Activated naive CD8-positive, alpha-beta T cell treated with anti-CD3 and anti-CD28 coated beads, Interleukin-2, amount 50 U/mL, for 24 hours (primary cell): ENCODE results near the gene PALLD.

Experiments
- ATAC-seq: fragments of 150-1000 bp; cut with Tn5 transposase; one replicate; pipeline ENCODE4 v1.10.0; 2021
- DNase-seq: peaks from one replicate; pipeline ENCODE4 v3.0.0; 2021
- H3K27ac Mint-ChIP-seq: one replicate; pipeline ENCODE4 v1.8.0; 2021; ENCODE audit warnings: mild to moderate bottlenecking, mixed read lengths
- H3K27me3 Mint-ChIP-seq: one replicate; pipeline ENCODE4 v1.8.0; 2021; ENCODE audit warnings: mixed read lengths
- H3K36me3 Mint-ChIP-seq: one replicate; pipeline ENCODE4 v1.8.0; 2021; ENCODE audit warnings: low read depth, mixed read lengths
- H3K4me1 Mint-ChIP-seq: one replicate; pipeline ENCODE4 v1.8.0; 2021; ENCODE audit warnings: mixed read lengths
- H3K4me3 Mint-ChIP-seq: one replicate; pipeline ENCODE4 v1.8.0; 2021; ENCODE audit warnings: mild to moderate bottlenecking, moderate library complexity, mixed read lengths
- H3K9me3 Mint-ChIP-seq: one replicate; pipeline ENCODE4 v1.8.0; 2021; ENCODE audit warnings: mixed read lengths

The PALLD gene

GRCh38 chr4:168593399-168593798 is 96.5 kb downstream of the PALLD start:
- Mint-ChIP-seq H3K27me3 (peaks cover 2% of the 10 kb centered on the region), H3K4me1 (no peaks in the 10 kb centered on the region), H3K27ac (no peak overlapping the region), H3K4me3 (no peak overlapping the region), H3K36me3 (no peaks in the 10 kb centered on the region), H3K9me3 (no peaks in the 10 kb centered on the region)
- no peak for DNase-seq
- no peak for ATAC-seq

- Mint-ChIP-seq H3K4me1 (no peaks in the 10 kb centered on the region), H3K27me3 (peaks cover 2% of the 10 kb centered on the region), H3K4me3 (no peak overlapping the region), H3K9me3 (no peaks in the 10 kb centered on the region), H3K36me3 (no peaks in the 10 kb centered on the region), H3K27ac (no peak overlapping the region)
- DNase-seq (no peak), ATAC-seq (no peak)
Measured at GRCh38 chr4:168594121-168594520, 97.3 kb downstream of the PALLD start.

- peaks cover 4% of the 10 kb centered on the region for H3K27me3 Mint-ChIP-seq
- no peak for ATAC-seq
- H3K4me3 Mint-ChIP-seq = no peak overlapping the region
- no peaks in the 10 kb centered on the region for H3K9me3 Mint-ChIP-seq
- no peak overlapping the region for H3K27ac Mint-ChIP-seq
- H3K36me3 Mint-ChIP-seq = no peaks in the 10 kb centered on the region
- no peaks in the 10 kb centered on the region for H3K4me1 Mint-ChIP-seq
- DNase-seq = no peak
Measured at GRCh38 chr4:168598191-168598590, 101.3 kb downstream of the PALLD start.

GRCh38 chr4:168600796-168601583 is 104.1 kb downstream of the PALLD start:
- no peak for ATAC-seq
- no peaks in the 10 kb centered on the region for H3K36me3 Mint-ChIP-seq

DNA sequence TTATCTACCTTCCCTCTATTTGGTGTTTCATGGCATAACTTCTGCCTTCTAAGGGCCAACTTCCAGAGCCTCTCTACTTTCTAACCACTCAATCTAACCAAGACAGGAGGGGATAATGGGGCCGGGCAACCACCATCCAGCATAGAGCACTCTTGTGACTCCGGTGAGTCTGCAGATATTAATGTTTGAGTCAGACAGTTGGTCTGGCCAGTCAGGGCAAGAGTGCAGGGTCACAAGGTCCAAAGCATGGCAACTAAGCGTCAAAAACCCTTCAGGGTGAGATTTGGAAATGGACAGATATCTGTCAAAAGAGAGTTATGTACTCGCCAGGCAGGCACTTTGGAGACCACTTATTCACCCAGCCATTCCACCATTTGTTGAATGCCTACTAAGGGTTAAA is 105.0 kb downstream of the PALLD start:
- Mint-ChIP-seq H3K9me3 (no peaks in the 10 kb centered on the region), H3K36me3 (no peaks in the 10 kb centered on the region), H3K27me3 (peaks cover 4% of the 10 kb centered on the region), H3K27ac (no peak overlapping the region), H3K4me3 (no peak overlapping the region), H3K4me1 (no peaks in the 10 kb centered on the region)
- no peak for DNase-seq
- ATAC-seq = no peak

More at GRCh38 chr4:168600796-168601583, 104.1 kb downstream of the PALLD start:
- H3K9me3 Mint-ChIP-seq = no peaks in the 10 kb centered on the region
- H3K4me1 Mint-ChIP-seq = no peaks in the 10 kb centered on the region
- peaks cover 4% of the 10 kb centered on the region for H3K27me3 Mint-ChIP-seq
- no peak overlapping the region for H3K4me3 Mint-ChIP-seq
- DNase-seq = no peak
- no peak overlapping the region for H3K27ac Mint-ChIP-seq

GRCh38 chr4:168604496-168605373 is 107.9 kb downstream of the PALLD start:
- DNase-seq (no peak), ATAC-seq (no peak)
- no peak overlapping the region for H3K27ac Mint-ChIP-seq

GRCh38 chr4:168605411-168605810 is 108.6 kb downstream of the PALLD start:
- ATAC-seq (no peak), DNase-seq (no peak)
- Mint-ChIP-seq H3K27me3 (peaks cover 6% of the 10 kb centered on the region), H3K27ac (no peak overlapping the region), H3K4me3 (no peak overlapping the region), H3K9me3 (no peaks in the 10 kb centered on the region), H3K36me3 (no peaks in the 10 kb centered on the region), H3K4me1 (no peaks in the 10 kb centered on the region)

More at GRCh38 chr4:168604496-168605373, 107.9 kb downstream of the PALLD start:
- Mint-ChIP-seq H3K9me3 (no peaks in the 10 kb centered on the region), H3K36me3 (no peaks in the 10 kb centered on the region), H3K4me1 (no peaks in the 10 kb centered on the region), H3K27me3 (peaks cover 4% of the 10 kb centered on the region), H3K4me3 (no peak overlapping the region)

DNA sequence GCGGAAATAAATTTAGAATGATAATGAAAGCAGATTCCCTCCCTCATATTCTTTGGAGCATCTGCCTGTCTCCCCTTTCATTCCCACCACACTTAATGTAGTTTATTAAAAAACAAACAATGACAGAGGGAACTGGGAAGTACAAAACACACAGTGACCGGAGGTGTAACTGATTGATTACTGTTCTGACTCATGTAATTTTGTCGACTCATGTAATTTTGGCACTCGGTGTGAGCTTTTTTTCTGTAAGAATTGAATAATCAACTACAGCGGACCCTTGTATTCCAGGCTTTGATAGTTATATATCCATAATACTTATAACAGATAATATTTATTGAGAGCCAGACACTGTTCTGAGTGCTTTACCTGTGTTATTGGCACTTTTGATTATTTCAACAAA is 110.4 kb downstream of the PALLD start:
- peaks cover 6% of the 10 kb centered on the region for H3K27me3 Mint-ChIP-seq
- ATAC-seq (no peak), DNase-seq (no peak)
- H3K4me1 Mint-ChIP-seq = no peaks in the 10 kb centered on the region
- no peaks in the 10 kb centered on the region for H3K36me3 Mint-ChIP-seq
- no peak overlapping the region for H3K27ac Mint-ChIP-seq
- H3K9me3 Mint-ChIP-seq = no peaks in the 10 kb centered on the region
- H3K4me3 Mint-ChIP-seq = no peak overlapping the region

DNA sequence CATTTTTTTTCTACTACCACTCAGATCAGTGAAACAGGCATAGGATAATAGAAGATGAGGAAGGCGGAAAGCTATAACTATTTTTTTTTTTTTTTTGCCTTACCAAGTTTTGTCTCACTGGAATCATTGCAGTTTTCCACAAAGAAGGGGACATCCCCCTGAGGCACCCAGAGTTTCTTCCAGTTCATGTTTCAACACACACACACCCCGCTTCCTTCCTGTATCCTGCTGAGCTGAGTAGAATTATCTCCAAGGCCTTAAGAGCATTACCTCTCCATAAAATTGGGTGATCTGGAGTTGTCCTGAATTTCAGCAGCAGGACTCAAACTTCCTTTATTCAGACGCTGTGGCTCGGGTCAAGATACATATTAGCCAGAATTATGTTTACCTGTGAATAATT is 111.9 kb downstream of the PALLD start:
- no peaks in the 10 kb centered on the region for H3K4me1 Mint-ChIP-seq
- ATAC-seq (no peak), DNase-seq (no peak)
- H3K9me3 Mint-ChIP-seq = no peaks in the 10 kb centered on the region
- H3K27ac Mint-ChIP-seq = no peak overlapping the region
- no peaks in the 10 kb centered on the region for H3K36me3 Mint-ChIP-seq
- no peak overlapping the region for H3K4me3 Mint-ChIP-seq
- H3K27me3 Mint-ChIP-seq = peaks cover 9% of the 10 kb centered on the region

DNA sequence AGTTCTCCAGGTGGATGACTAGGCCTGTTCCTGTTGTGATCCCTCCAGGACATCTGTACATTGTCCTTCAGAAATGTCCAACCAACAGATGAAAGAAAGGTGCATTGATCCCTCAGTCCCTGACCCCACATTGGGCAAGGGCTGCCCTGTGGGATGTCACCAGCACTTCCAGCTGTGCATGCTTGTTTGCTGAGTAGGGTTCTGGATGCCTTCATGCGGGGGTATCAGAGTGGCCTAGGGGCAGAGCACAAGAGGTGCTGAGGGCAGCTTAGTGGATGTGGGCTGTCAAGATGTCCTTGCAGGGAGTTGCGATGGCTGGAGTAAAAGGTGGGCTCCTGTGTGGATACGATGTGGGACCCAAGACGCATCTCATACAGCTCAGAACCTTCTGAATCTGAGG is 112.5 kb downstream of the PALLD start:
- DNase-seq (no peak), ATAC-seq (no peak)
- H3K4me3 Mint-ChIP-seq = no peak overlapping the region
- H3K4me1 Mint-ChIP-seq = no peaks in the 10 kb centered on the region
- no peaks in the 10 kb centered on the region for H3K9me3 Mint-ChIP-seq
- no peak overlapping the region for H3K27ac Mint-ChIP-seq
- H3K36me3 Mint-ChIP-seq = no peaks in the 10 kb centered on the region
- H3K27me3 Mint-ChIP-seq = peaks cover 9% of the 10 kb centered on the region

DNA sequence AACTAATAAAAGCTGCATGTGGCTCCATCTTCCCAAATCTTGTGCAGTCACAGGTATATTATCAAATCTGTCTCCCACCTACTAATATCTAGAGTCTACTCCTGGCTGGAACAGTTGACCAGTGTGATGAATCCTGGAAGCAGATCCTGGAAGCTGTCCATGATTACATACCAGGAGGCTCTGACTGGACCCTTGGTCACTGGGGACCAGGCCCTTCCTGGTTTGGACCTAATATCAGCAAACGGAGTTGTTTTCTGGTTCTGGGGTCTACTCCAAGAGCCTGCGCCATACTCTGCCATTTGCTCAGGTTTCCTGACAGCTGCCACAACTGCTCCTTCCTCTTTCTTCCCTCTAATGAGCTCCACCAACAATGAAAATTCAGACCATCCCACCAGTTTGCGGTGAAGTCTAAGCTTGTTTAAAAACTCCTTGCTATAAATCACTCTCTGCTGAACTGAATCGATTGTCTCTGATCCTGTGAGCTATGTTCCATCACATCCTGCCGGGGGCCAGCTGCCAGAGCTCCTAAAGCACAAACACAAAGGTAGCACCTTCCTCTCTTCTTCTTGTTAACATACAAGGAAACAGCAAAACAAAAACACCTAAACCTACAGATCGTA is 114.2 kb downstream of the PALLD start:
- H3K27me3 Mint-ChIP-seq = peaks cover 9% of the 10 kb centered on the region
- H3K9me3 Mint-ChIP-seq = no peaks in the 10 kb centered on the region
- H3K36me3 Mint-ChIP-seq = no peaks in the 10 kb centered on the region
- no peak overlapping the region for H3K4me3 Mint-ChIP-seq
- DNase-seq = no peak
- H3K27ac Mint-ChIP-seq = no peak overlapping the region
- no peak for ATAC-seq
- H3K4me1 Mint-ChIP-seq = no peaks in the 10 kb centered on the region

- Mint-ChIP-seq H3K36me3 (no peaks in the 10 kb centered on the region), H3K4me3 (no peak overlapping the region), H3K4me1 (no peaks in the 10 kb centered on the region), H3K9me3 (no peaks in the 10 kb centered on the region), H3K27me3 (peaks cover 9% of the 10 kb centered on the region), H3K27ac (no peak overlapping the region)
- ATAC-seq = no peak
- no peak for DNase-seq
Measured at GRCh38 chr4:168612450-168613135, 115.7 kb downstream of the PALLD start.

DNA sequence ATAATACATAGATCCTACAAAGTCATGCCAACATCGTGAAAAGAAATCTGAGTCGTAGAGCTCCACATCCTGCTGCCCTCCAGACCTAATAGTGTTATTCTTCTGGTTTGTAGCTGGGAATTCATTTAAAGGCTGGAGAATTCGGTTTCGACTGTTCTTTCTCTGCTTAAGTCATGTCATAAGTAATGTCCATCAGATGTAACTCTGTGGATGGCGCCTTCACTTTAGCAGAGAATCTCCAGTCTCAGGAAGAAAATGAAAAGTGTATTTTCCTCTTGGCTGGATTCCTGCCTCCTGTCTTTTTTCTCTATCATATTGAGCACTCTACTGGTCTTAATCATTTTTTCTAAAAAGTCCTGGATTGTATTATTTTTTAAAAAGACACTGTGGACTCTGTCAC is 117.0 kb downstream of the PALLD start:
- H3K4me1 Mint-ChIP-seq = no peaks in the 10 kb centered on the region
- no peak for DNase-seq
- H3K9me3 Mint-ChIP-seq = no peaks in the 10 kb centered on the region
- H3K36me3 Mint-ChIP-seq = no peaks in the 10 kb centered on the region
- no peak overlapping the region for H3K27ac Mint-ChIP-seq
- H3K27me3 Mint-ChIP-seq = peaks cover 9% of the 10 kb centered on the region
- ATAC-seq = no peak
- no peak overlapping the region for H3K4me3 Mint-ChIP-seq

DNA sequence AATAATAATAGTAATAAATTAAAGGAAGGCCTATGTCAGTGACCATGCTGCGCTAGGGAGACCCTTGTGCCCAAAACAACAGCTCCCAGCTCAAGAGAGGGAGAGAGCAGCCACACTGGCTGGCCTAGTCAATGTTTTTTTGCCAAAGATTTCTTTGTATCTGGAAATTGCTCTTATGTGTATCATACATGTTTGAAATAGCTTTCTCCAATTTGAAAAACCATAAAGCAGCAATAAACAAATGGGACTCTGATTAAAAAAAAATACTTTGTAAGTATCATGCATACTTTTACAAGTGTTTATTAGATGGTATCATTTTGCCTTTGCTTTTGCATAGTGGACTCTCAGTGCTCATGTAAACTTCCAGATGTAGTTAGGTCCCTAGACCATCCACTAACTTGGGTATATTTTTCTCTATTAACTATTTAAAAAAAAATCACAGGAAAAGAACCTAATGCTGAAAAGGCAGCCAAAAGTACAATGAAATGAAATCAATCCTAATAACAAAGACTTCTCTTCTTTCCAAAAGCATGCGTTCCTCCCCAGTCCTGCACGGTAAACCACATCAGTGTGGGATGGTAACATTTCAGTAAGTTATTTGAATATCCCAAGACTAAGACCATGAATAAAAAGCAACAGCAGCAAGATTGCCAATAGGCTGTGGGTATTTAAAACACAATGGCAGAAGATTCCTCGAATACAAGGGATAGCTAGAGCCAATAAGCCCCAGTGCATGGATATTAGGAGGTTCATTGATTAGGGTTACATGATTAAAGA is 117.6 kb downstream of the PALLD start:
- Mint-ChIP-seq H3K36me3 (no peaks in the 10 kb centered on the region), H3K9me3 (no peaks in the 10 kb centered on the region), H3K27me3 (peaks cover 9% of the 10 kb centered on the region), H3K27ac (no peak overlapping the region), H3K4me1 (no peaks in the 10 kb centered on the region), H3K4me3 (no peak overlapping the region)
- DNase-seq = no peak
- ATAC-seq = no peak
